Mesothelial cell of epicardium (in vitro differentiated cells): ENCODE measurements around the gene AVPR1B. TPM values are rescaled to one million over a fixed set of nuclear protein-coding genes. Genes with fewer than 3 reads are reported as not detected.

Experiments
- DNase-seq, 2 experiments: peaks; one replicate each; pipeline ENCODE4 v3.0.0; 2021; ENCODE audit warnings: low spot score in 2 of 2; ENCODE audit not compliant: unreplicated experiment in 2 of 2
- H3K27ac Mint-ChIP-seq: 2 replicates; pipeline ENCODE4 v1.8.0; 2021; ENCODE audit warnings: mixed read lengths
- H3K27me3 Mint-ChIP-seq: 2 replicates; pipeline ENCODE4 v1.8.0; 2021; ENCODE audit warnings: low read depth, mixed read lengths
- H3K36me3 Mint-ChIP-seq: 2 replicates; pipeline ENCODE4 v1.8.0; 2021; ENCODE audit warnings: mixed read lengths
- H3K4me1 Mint-ChIP-seq: 2 replicates; pipeline ENCODE4 v1.8.0; 2021; ENCODE audit warnings: mixed read lengths
- H3K4me3 Mint-ChIP-seq: 2 replicates; pipeline ENCODE4 v1.8.0; 2021; ENCODE audit warnings: mild to moderate bottlenecking, moderate library complexity, mixed read lengths
- H3K9me3 Mint-ChIP-seq: 2 replicates; pipeline ENCODE4 v1.8.0; 2021; ENCODE audit warnings: mixed read lengths
- total RNA-seq: library from RNA; stranded (reverse); gene quantifications from 3 replicates; pipeline ENCODE4 v1.2.1, GENCODE V29; 2021
- TF ChIP-seq, protein P1 (sequence below): fragments of 200-600 bp; sonication (generic); IDR thresholded peaks from one replicate; pipeline ENCODE4 v1.5.0; 2021; ENCODE audit warnings: antibody characterized with exemption; ENCODE audit not compliant: unreplicated experiment

AVPR1B gene
- total RNA-seq, 1 donor from 2014 or later: not detected

DNA sequence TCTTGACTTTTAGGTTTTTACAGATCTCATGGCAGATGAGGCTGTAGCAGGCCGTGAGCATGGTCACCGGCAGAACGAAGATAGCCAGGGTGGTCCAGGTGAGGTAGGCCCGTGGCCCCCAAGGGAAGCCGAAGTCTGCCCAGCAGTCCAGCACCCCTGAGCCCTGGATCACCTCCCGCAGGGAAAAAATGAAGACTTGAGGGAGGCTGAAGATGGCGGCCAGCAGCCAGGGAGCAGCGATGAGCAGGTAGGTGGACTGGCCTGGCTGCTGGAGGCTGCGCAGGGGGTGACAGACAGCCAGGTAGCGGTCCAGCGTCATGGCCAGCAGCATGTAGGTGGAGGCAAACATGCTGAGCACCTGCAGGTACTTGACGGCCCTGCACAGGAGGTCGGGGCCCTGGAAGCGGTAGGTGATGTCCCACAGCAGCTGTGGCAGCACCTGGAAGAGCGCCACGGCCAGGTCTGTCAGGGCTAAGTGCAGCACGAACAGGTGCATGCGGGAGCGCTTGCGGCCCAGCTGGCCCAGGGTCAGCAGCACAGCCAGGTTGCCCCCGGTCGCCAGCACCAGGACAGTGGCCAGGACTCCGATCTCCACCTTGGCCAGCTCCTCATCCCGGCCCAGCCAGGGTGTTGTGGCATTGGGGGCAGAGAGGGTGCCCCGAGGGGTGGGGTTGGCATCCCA is 856 bp downstream of the AVPR1B start:
- H3K27me3 Mint-ChIP-seq: peaks cover 55% of the 10 kb centered on the region
- peak overlapping the region; percentile 67 for H3K4me3 Mint-ChIP-seq
- H3K9me3 Mint-ChIP-seq: peaks cover 13% of the 10 kb centered on the region
- peaks cover 3% of the 10 kb centered on the region for H3K36me3 Mint-ChIP-seq
- DNase-seq: no peak
- H3K4me1 Mint-ChIP-seq: peaks cover 12% of the 10 kb centered on the region
- TF ChIP-seq, protein P1, sequence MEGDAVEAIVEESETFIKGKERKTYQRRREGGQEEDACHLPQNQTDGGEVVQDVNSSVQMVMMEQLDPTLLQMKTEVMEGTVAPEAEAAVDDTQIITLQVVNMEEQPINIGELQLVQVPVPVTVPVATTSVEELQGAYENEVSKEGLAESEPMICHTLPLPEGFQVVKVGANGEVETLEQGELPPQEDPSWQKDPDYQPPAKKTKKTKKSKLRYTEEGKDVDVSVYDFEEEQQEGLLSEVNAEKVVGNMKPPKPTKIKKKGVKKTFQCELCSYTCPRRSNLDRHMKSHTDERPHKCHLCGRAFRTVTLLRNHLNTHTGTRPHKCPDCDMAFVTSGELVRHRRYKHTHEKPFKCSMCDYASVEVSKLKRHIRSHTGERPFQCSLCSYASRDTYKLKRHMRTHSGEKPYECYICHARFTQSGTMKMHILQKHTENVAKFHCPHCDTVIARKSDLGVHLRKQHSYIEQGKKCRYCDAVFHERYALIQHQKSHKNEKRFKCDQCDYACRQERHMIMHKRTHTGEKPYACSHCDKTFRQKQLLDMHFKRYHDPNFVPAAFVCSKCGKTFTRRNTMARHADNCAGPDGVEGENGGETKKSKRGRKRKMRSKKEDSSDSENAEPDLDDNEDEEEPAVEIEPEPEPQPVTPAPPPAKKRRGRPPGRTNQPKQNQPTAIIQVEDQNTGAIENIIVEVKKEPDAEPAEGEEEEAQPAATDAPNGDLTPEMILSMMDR: no peak
- no peak overlapping the region for H3K27ac Mint-ChIP-seq

DNA sequence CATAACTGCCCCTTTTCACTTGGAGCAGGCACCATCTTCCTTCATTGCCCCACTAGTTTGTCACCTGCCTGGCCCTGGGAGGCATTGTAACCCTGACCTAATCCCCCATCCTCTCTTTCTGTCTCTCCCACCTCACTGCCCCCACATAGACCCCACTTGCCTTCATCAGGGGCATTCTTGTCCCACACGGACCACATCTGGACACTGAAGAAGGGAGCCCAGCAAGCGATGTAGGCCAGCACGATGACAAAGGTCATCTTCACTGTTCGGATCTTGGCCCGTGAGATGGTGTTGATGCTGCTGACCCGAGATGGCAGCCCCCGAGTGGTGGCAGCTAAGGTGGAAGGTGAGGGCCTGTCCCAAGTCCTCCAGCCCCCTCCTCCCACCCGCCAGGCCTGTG is 1.4 kb downstream of the AVPR1B start:
- peaks cover 3% of the 10 kb centered on the region for H3K36me3 Mint-ChIP-seq
- peaks cover 12% of the 10 kb centered on the region for H3K4me1 Mint-ChIP-seq
- H3K9me3 Mint-ChIP-seq: peaks cover 9% of the 10 kb centered on the region
- TF ChIP-seq, protein P1: no peak
- peaks cover 55% of the 10 kb centered on the region for H3K27me3 Mint-ChIP-seq
- no peak for DNase-seq
- H3K27ac Mint-ChIP-seq: no peak overlapping the region
- H3K4me3 Mint-ChIP-seq: peak overlapping the region; percentile 42

DNA sequence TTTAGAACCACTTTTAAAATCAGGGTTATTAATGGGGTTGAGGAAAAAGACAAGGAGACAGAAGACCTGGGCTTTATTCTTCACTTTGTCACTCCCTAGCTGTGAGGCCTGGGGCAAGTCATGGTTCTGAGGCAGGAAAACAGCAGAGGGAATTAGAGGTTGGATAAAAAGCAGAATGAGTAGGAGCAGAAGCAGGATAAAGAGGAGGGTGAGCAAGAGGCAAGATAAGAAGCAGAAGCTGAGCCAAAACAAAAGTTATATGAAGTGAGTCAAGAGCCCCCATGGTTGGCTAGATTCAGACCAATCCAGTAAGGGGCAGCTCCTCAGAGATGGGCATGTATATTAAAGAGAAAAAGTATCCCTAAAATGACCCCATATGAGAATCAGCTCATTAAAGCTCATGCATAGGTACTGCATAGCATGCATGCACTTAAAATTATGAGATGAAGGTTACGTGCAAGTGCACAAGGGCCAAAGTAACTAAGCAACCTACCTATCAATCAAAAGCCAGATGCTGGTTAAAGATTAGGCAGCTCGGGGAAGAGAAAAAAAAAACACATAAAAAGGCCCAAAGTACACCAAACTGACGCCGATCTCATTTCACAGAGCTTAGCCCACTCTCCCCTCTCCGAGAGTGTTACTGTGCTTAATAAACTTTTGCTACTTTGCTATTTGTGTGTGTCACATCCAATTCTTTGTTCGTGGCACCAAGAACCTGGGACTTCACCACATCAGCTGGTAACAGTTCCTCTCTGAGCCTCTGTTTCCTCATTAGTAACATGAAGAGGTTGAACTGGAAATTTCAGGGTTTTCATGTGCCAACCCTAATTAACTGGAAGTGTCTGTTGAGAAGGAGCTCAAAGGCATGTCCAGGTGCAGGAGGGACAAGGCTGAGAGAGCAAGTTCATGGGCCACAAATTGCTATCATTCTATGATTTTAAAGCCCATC is 2.2 kb downstream of the AVPR1B start:
- no peaks in the 10 kb centered on the region for H3K36me3 Mint-ChIP-seq
- TF ChIP-seq, protein P1: no peak
- H3K4me3 Mint-ChIP-seq: no peak overlapping the region
- peaks cover 12% of the 10 kb centered on the region for H3K4me1 Mint-ChIP-seq
- H3K27ac Mint-ChIP-seq: no peak overlapping the region
- H3K27me3 Mint-ChIP-seq: peaks cover 49% of the 10 kb centered on the region
- H3K9me3 Mint-ChIP-seq: peaks cover 2% of the 10 kb centered on the region
- DNase-seq: no peak

DNA sequence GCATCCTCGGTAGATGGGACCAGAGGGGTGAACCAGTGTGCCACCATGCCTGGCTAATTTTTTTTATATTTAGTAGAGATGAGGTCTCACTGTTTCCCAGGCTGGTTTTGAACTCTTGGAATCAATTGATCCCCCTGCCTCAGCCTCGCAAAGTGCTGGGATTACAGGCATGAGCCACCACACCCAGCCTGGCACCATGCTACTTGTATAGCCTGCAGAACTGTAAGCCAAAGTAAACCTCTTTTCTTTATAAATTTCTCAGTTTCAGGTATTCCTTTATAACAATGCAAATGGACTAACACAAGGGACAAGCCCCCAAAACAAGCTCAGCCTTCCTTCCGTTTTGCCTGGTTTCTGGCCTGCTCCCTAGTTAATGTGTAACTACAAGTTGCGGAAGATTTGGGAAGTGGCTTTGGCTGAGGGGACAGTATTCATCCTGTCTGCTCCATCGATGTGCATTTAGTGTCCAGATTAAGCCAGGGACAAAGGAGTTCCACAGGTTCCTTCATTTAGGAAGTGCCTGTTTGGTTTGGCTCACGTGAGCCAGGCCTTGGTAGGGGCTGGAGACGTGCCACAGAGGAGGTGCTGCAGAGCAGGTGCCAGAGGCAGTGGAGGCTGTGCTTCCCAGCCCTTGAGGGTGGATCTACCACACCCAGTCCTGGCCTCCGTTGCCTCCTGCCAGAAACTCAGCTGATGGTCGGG is 4.4 kb downstream of the AVPR1B start:
- DNase-seq: no peak
- Mint-ChIP-seq H3K4me1 (peaks cover 9% of the 10 kb centered on the region), H3K27me3 (peaks cover 48% of the 10 kb centered on the region), H3K9me3 (no peaks in the 10 kb centered on the region), H3K36me3 (no peaks in the 10 kb centered on the region), H3K4me3 (no peak overlapping the region), H3K27ac (no peak overlapping the region)
- TF ChIP-seq, protein P1: no peak

DNA sequence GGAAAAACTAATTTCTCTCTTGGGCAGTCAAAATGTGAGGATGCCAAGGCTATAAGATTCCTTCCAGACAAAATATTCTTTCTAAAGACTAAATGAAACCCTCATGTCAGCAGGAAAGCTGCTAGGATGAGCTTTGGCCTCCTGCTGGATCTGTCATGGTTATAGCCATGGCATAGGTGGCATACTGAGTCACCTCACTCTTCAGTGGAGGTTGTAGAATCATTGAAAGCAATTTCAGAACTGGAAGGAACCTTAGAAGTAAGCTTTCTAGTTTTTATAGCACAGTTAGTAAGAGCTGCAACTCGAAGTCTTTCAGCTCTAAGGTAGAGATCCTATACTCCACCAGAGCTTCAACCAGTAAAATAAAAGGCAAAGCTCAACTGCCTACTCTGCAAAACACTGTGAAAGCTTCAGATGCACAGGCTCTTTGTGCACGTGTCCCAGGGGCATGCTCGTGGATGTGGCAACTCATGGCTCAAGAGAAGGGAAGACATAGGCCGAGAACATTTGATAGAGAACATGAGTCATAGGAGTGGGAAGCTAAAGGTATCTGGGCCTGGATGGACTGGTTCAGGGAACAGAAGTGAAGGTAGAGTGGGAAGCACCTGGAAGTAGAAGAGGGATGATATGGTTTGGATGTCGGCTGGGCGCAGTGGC is 5.8 kb downstream of the AVPR1B start:
- TF ChIP-seq, protein P1: no peak
- Mint-ChIP-seq H3K4me1 (peaks cover 2% of the 10 kb centered on the region), H3K27ac (no peak overlapping the region), H3K27me3 (peaks cover 43% of the 10 kb centered on the region), H3K9me3 (no peaks in the 10 kb centered on the region), H3K4me3 (no peak overlapping the region), H3K36me3 (no peaks in the 10 kb centered on the region)
- no peak for DNase-seq
